Activated T-cell treated with anti-CD3 and anti-CD28 coated beads for 24 hours (primary cell): ENCODE measurements around the gene YBX3.

Experiments used
- DNase-seq: peaks from one replicate; pipeline ENCODE4 v3.0.0-alpha.2; 2020; ENCODE audit warnings: low read depth

YBX3 gene

GRCh38 chr12:10721651-10722501, 1.2 kb downstream of the YBX3 start:
- peak; percentile 53 for DNase-seq

- DNase-seq = no peak
Measured at GRCh38 chr12:10720974-10721650, 2.0 kb downstream of the YBX3 start.

DNA sequence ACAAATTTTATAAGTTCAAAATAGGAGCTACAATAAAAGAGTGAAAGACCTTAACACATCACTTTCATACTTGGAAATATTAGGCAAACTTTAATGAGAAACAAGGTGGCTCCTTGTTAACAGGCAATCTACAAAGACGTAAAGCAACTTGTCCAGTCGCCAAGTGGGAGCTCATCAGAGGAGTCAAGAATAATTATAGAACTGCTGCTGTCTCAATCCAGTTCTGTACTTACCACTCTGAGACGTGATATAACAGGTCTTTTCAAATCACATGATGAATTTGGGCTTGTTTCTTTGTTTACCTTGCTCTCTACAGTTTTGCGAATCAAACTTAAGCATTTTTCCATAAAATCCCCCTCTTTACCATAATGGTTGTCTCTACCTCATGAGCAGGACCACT, 3.6 kb downstream of the YBX3 start:
- DNase-seq = no peak

GRCh38 chr12:10718279-10718821, 4.8 kb downstream of the YBX3 start:
- no peak for DNase-seq

DNA sequence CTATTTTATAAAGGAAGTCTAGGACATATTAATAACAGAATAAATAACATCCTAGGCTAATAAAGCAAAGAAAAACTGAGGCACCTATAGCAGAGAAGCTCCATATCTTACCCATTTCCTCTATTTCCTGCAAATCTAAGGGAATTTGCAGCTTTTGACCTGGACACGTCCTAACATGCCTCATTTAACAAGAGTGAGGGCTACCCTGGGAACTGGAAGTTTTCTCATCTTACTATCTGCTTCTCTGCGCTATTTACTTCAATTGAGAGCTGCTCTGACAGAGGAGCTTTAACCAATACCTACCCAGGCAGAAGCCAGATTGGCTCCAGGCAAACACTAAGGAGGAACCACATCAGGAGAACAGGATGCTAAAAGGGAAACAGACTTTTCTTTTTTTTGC, 5.7 kb downstream of the YBX3 start:
- no peak for DNase-seq

DNA sequence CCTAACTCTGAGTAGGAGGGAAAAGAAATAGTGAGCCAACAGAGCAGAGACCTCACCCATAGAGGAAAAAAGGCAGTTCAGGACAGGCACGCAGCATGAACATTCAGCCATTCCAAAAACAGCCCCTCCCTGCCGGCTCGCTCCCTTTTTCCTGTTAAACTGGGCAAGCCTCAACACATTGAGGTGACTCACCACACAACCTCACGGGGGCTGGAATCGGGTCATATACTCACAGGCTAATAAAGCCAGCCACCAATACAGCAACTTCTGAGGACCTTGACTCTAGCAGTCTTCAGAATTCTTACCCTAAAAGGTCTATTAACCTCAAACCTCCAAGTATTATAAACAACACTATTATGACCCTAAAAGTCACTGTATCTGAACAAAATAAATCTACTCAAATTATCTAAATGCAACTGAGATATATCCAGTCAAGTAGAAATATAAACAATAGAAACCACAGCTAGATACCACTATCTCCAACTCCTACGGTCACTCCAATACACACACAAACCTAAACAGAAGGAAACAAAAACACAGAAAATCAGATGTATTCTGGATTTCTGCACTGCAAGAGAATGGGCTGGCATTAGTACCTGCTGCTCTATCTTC, 6.3 kb downstream of the YBX3 start:
- DNase-seq = no peak

GRCh38 chr12:10716277-10716676, 6.8 kb downstream of the YBX3 start:
- no peak for DNase-seq

DNA sequence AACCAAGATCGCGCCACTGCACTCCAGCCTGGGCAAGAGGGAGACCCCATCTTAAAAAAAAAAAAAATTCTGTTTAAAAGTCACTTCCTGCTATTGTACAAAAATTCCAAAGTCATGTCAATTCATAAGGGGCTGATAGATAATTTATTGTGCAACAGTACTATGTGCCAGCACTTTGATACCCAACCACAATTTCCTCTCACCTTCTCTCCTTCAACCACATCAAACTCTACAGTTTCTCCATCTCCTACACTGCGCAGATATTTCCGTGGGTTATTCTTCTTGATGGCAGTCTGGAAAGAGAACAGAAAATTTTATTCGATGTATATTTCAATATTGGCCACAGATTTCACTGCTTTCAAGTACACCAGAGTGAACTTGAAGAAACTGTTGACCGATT, 7.6 kb downstream of the YBX3 start:
- no peak for DNase-seq

GRCh38 chr12:10709808-10710207, 13.3 kb downstream of the YBX3 start:
- DNase-seq = no peak

DNA sequence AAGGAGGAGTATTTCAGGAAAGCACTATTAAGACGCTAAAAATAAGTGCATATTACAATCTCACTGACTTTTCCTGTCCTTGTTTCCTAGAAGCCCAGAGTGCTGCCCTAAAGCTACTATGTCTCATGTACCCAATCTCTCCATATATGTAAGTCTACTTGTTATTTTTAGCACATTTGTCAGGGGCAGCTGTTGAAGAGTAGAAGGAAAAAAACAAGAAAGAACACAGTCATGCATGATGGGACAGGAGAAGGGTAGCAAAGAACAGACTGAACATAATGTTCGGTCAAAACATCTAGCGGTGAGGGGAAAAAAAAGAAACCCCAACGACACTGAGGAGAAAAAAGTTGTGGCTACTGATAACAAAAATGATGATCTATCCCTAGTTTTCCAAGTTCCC, 14.3 kb downstream of the YBX3 start:
- no peak for DNase-seq

- no peak for DNase-seq
Measured at GRCh38 chr12:10705655-10706054, 17.5 kb downstream of the YBX3 start.

- DNase-seq = no peak
Measured at GRCh38 chr12:10701843-10702242, 21.3 kb downstream of the YBX3 start.

- peak; percentile 35 for DNase-seq
Measured at GRCh38 chr12:10701131-10701681, 21.9 kb downstream of the YBX3 start.

DNA sequence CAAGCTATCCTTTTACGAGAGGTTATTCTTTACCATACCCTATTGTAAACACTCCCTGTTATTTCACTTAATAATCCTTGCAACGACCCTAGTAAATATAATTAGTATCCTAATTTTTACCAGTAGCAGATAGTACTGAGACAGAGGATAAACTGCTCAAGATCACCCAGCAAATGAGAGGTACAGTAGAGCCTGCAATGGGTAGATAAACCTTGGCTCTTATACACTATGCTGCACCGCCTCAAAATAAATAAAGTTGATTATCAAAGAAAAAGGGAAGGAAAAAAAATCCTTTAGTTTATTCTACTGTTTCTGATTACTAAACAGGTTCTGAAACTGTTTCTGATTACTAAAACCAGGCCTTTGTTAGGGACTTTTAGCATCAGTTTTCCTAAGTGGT, 22.5 kb downstream of the YBX3 start:
- DNase-seq = no peak

DNA sequence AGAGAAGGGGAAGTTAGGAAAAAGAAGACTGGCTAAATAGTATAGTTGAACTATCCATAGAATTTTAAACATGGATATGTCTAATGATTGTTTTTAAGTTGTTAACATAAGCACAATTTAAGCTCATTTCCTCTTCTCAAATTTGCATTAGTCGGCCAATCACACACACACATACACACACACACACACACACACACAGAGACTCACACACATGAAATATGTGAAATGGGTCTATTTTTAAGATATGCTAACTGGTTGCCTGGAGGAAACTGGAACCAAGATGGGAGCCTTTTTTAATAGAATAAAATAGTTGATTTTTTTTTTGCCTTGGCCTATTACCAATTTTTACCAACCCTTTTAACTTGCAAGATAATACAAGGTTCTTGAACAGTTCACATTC, 25.3 kb downstream of the YBX3 start:
- DNase-seq = no peak

DNA sequence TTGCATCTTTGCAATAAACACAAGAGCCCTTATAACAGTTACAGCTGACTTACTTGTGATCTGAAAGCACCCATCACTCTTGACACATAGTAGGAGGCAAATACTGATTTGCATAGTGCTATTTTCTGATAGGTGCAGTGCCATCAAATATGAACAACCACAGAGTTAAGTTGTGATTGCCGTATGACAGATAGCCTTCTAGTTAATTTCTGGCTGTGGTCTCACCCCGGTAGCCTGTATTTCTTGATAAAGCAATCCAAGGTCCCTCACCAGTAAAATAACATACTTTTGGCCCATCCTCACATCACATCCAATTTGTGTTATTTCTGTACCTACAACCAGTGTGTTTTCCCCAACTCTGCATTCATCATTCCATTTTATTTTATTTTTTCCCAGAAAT, 26.0 kb downstream of the YBX3 start:
- no peak for DNase-seq

- DNase-seq = no peak
Measured at GRCh38 chr12:10690906-10691305, 32.2 kb downstream of the YBX3 start.

DNA sequence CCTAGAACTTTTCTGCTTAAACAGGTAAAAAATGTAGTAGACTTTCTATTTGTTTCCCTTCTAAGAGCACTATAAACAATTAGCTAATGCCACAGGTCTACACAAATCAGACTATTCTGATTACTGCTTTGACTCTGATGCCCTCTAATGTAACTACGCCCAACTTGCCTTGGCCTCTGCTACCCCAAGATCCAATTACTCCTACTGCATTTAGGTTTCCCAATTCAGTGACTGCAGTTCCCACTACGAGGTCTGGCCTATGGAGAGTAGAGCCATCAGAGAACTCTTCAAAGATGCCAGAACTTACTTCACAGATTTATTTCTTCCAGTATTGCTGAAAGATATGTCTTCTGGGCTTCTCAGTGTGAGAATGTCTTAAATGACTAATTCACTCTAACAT, 34.0 kb downstream of the YBX3 start:
- DNase-seq = no peak

GRCh38 chr12:10688042-10688441, 35.1 kb downstream of the YBX3 start:
- DNase-seq = no peak

- DNase-seq = peak; percentile 54
Measured at GRCh38 chr12:10673659-10674384, 49.3 kb downstream of the YBX3 start, which contains the start of gene STYK1. TSS of gene STYK1 (minus strand) at chr12:10674052. CDS start at chr12:10634618, 39,434 bp downstream.

- no peak for DNase-seq
Measured at GRCh38 chr12:10672231-10672868, 50.8 kb downstream of the YBX3 start.
